MCF 10A (cell line): ENCODE data around the gene DNAH9. TPM values are rescaled to one million over a fixed set of nuclear protein-coding genes. Genes with fewer than 3 reads are reported as not detected.
A peak's percentile ranks its signal among the peaks of the same experiment; 100 is the strongest.
"Not testable (repeated sequence)": the region's sequence is repeated elsewhere in the genome, so short reads cannot be mapped to it uniquely, and the experiment has no call there.

Experiments used
- BruUV-seq: library from RNA; stranded (reverse); fragments of 400-500 nt; replicated peaks from 2 replicates; lab custom pipeline; 2021; lab: Mats Ljungman, UMichigan
- CTCF ChIA-PET: fragments of 300-600 bp; sonication (Branson Sonifier 250); formaldehyde crosslinking; extraction: SDS; loops from one replicate; lab custom pipeline; 2021; ENCODE audit warnings: antibody characterized with exemption, inconsistent platforms; lab: Yijun Ruan, JAX
- POLR2A ChIA-PET: fragments of 300-600, 350-650 bp; sonication (Branson Sonifier 250); formaldehyde crosslinking; extraction: SDS; loops from one replicate; lab custom pipeline; 2020; ENCODE audit warnings: antibody characterized with exemption, inconsistent platforms; lab: Yijun Ruan, JAX
- DNase-seq: peaks from one replicate; pipeline ENCODE4 v3.0.0-alpha.2; 2018; ENCODE audit not compliant: unreplicated experiment
- H3K27ac Mint-ChIP-seq: one replicate; pipeline ENCODE4 v1.8.0; 2022; ENCODE audit warnings: mild to moderate bottlenecking, low read depth, mixed read lengths; ENCODE audit not compliant: unreplicated experiment
- H3K27me3 Mint-ChIP-seq: one replicate; pipeline ENCODE4 v1.8.0; 2022; ENCODE audit warnings: mixed read lengths; ENCODE audit not compliant: insufficient read depth, unreplicated experiment
- H3K36me3 Mint-ChIP-seq: one replicate; pipeline ENCODE4 v1.8.0; 2022; ENCODE audit warnings: mild to moderate bottlenecking, moderate library complexity, mixed read lengths; ENCODE audit not compliant: insufficient read depth, unreplicated experiment
- H3K4me1 Mint-ChIP-seq: one replicate; pipeline ENCODE4 v1.8.0; 2022; ENCODE audit warnings: mixed read lengths; ENCODE audit not compliant: insufficient read depth, unreplicated experiment
- H3K4me3 Mint-ChIP-seq: one replicate; pipeline ENCODE4 v1.8.0; 2022; ENCODE audit warnings: mild to moderate bottlenecking, moderate library complexity, mixed read lengths; ENCODE audit not compliant: unreplicated experiment
- H3K9me3 Mint-ChIP-seq: one replicate; pipeline ENCODE4 v1.8.0; 2022; ENCODE audit warnings: mixed read lengths; ENCODE audit not compliant: unreplicated experiment
- CTCF ChIP-seq: fragments of 200-600 bp; IDR thresholded peaks from one replicate; pipeline ENCODE4 v1.8.0; 2022; ENCODE audit warnings: antibody characterized with exemption, mild to moderate bottlenecking; ENCODE audit not compliant: unreplicated experiment
- intact Hi-C: fragments of 100-400 bp; cut with micrococcal nuclease; formaldehyde crosslinking; loops from 2 replicates; pipeline ENCODE4 v1.14.1; 2022
- total RNA-seq: library from RNA; stranded (reverse); gene quantifications from 2 replicates; pipeline ENCODE4 v1.2.3, GENCODE V29; 2022

DNAH9 gene
- total RNA-seq, 1 experiment from 2014 or later, result 0.44 TPM

GRCh38 chr17:11943759-11944347, 345.6 kb downstream of the DNAH9 start:
- peak overlapping the region; percentile 15 for H3K4me3 Mint-ChIP-seq
- TF ChIP-seq CTCF, result no peak
- no peaks in the 10 kb centered on the region for H3K36me3 Mint-ChIP-seq
- POLR2A ChIA-PET, result interaction anchor here (0.7 to 2.9 kb wide), 16 partner anchors 9 to 747 kb away, joined by 3 to 28 read pairs (median 6); partner anchors contain the start of gene ZNF18
- H3K27ac Mint-ChIP-seq, result peak overlapping the region; percentile 72
- BruUV-seq, result TSS peak; percentile 56
- H3K9me3 Mint-ChIP-seq, result no peaks in the 10 kb centered on the region
- DNase-seq, result peak; percentile 66
- H3K4me1 Mint-ChIP-seq, result peaks cover 18% of the 10 kb centered on the region
- CTCF ChIA-PET, result interaction anchor here (0.6 to 2.9 kb wide), 8 partner anchors 8 to 1327 kb away, joined by 3 to 21 read pairs (median 5); no protein-coding TSS in a partner anchor
- intact Hi-C loops, result no loop called here
- no peaks in the 10 kb centered on the region for H3K27me3 Mint-ChIP-seq

- H3K9me3 Mint-ChIP-seq, result no peaks in the 10 kb centered on the region
- no TSS peak for BruUV-seq
- no peak for TF ChIP-seq CTCF
- peaks cover 24% of the 10 kb centered on the region for H3K4me1 Mint-ChIP-seq
- CTCF ChIA-PET, result interaction anchor here (0.6 to 2.9 kb wide), 7 partner anchors 9 to 1099 kb away, joined by 3 to 21 read pairs (median 5); no protein-coding TSS in a partner anchor
- H3K27ac Mint-ChIP-seq, result peak overlapping the region; percentile 72
- no peaks in the 10 kb centered on the region for H3K36me3 Mint-ChIP-seq
- H3K27me3 Mint-ChIP-seq, result no peaks in the 10 kb centered on the region
- POLR2A ChIA-PET, result interaction anchor here (0.6 to 2.9 kb wide), 15 partner anchors 9 to 868 kb away, joined by 3 to 28 read pairs (median 6); partner anchors contain the start of genes MAP2K4 and ZNF18
- peak overlapping the region; percentile 45 for H3K4me3 Mint-ChIP-seq
- DNase-seq, result peak; percentile 86
- intact Hi-C loops, result no loop called here
Measured at GRCh38 chr17:11944587-11944986, 346.3 kb downstream of the DNAH9 start.

GRCh38 chr17:11948789-11949188, 350.5 kb downstream of the DNAH9 start:
- Mint-ChIP-seq H3K36me3 (no peaks in the 10 kb centered on the region), H3K27me3 (no peaks in the 10 kb centered on the region), H3K27ac (peak overlapping the region; percentile 28), H3K9me3 (no peaks in the 10 kb centered on the region), H3K4me3 (peak overlapping the region; percentile 55), H3K4me1 (peaks cover 31% of the 10 kb centered on the region)
- intact Hi-C loops, result no loop called here
- ChIA-PET CTCF (interaction anchor here (0.6 to 3.3 kb wide), 12 partner anchors 8 to 1330 kb away, joined by 3 to 27 read pairs (median 3); no protein-coding TSS in a partner anchor), POLR2A (interaction anchor here (0.9 to 4.0 kb wide), 13 partner anchors 10 to 1252 kb away, joined by 3 to 23 read pairs (median 4); partner anchors contain the start of gene ZNF18)
- no TSS peak for BruUV-seq
- DNase-seq, result peak; percentile 91
- TF ChIP-seq CTCF, result no peak

- H3K4me3 Mint-ChIP-seq, H3K9me3 Mint-ChIP-seq: not testable (repeated sequence)
Measured at GRCh38 chr17:11949571-11949970, 351.3 kb downstream of the DNAH9 start.

More at GRCh38 chr17:11949571-11949970, 351.3 kb downstream of the DNAH9 start:
- H3K4me1 Mint-ChIP-seq, result peaks cover 23% of the 10 kb centered on the region
- DNase-seq, BruUV-seq, H3K36me3 Mint-ChIP-seq, intact Hi-C loops, H3K27me3 Mint-ChIP-seq: not testable (repeated sequence)
- POLR2A ChIA-PET, result interaction anchor here (0.8 to 4.0 kb wide), 10 partner anchors 13 to 1253 kb away, joined by 3 to 23 read pairs (median 4); partner anchors contain the start of genes MAP2K4 and ZNF18
- CTCF ChIA-PET, result interaction anchor here (0.8 to 3.3 kb wide), 4 partner anchors 8 to 1331 kb away, joined by 3 to 27 read pairs (median 5); no protein-coding TSS in a partner anchor
- peak overlapping the region; percentile 51 for H3K27ac Mint-ChIP-seq
